ENCODE measurements around the gene IL1A. TPM values are rescaled to one million over a fixed set of nuclear protein-coding genes. Genes with fewer than 3 reads are reported as not detected.
A peak's percentile ranks its signal among the peaks of the same experiment; 100 is the strongest.

Gene IL1A
- total RNA-seq, 2 donors from 2014 or later, result 0.73 to 1.0 TPM

GRCh38 chr2:112830682-112831512 is 46.6 kb upstream of the IL1A start:
- no peak overlapping the region for H3K27ac Mint-ChIP-seq
- no peak overlapping the region for H3K4me3 Mint-ChIP-seq
- H3K4me3 ChIP-seq (ENCODE audit: low read length), result no peak overlapping the region
- no peaks in the 10 kb centered on the region for H3K27me3 ChIP-seq (ENCODE audit: control insufficient read depth, insufficient read depth, low read length, poor library complexity, severe bottlenecking)
- no peaks in the 10 kb centered on the region for H3K9me3 ChIP-seq (ENCODE audit: control insufficient read depth, low read length)
- no peaks in the 10 kb centered on the region for H3K36me3 Mint-ChIP-seq (ENCODE audit: low read depth)
- no peak for DNase-seq
- H3K36me3 ChIP-seq (ENCODE audit: control insufficient read depth, insufficient read depth, low read length), result no peaks in the 10 kb centered on the region
- no peaks in the 10 kb centered on the region for H3K9me3 Mint-ChIP-seq
- no peak overlapping the region for H3K9ac ChIP-seq (ENCODE audit: extremely low read depth, low read length, poor library complexity, severe bottlenecking)
- H3K27me3 Mint-ChIP-seq (ENCODE audit: insufficient read depth), result no peaks in the 10 kb centered on the region
- WGBS, 2 experiments (ENCODE audit: insufficient coverage in 1 of 2, insufficient read length in 1 of 2), result 60 to 82% methylated on average over 2 to 4 of the region's 5 CpGs
- no peak overlapping the region for H3K27ac ChIP-seq (ENCODE audit: low read depth, low read length)
- no peaks in the 10 kb centered on the region for H3K4me1 Mint-ChIP-seq
- no peak for TF ChIP-seq CTCF (conservative IDR thresholded peaks at IDR 0.05)
- H3K4me1 ChIP-seq (ENCODE audit: control insufficient read depth, insufficient read depth, low read length), result no peaks in the 10 kb centered on the region

- Mint-ChIP-seq H3K36me3 (ENCODE audit: low read depth) (no peaks in the 10 kb centered on the region), H3K27ac (no peak overlapping the region), H3K9me3 (no peaks in the 10 kb centered on the region), H3K27me3 (ENCODE audit: insufficient read depth) (no peaks in the 10 kb centered on the region), H3K4me3 (no peak overlapping the region), H3K4me1 (no peaks in the 10 kb centered on the region)
- Histone ChIP-seq H3K4me1 (ENCODE audit: control insufficient read depth, insufficient read depth, low read length) (no peaks in the 10 kb centered on the region), H3K27ac (ENCODE audit: low read depth, low read length) (no peak overlapping the region), H3K27me3 (ENCODE audit: control insufficient read depth, insufficient read depth, low read length, poor library complexity, severe bottlenecking) (no peaks in the 10 kb centered on the region), H3K36me3 (ENCODE audit: control insufficient read depth, insufficient read depth, low read length) (no peaks in the 10 kb centered on the region), H3K9me3 (ENCODE audit: control insufficient read depth, low read length) (no peaks in the 10 kb centered on the region), H3K4me3 (ENCODE audit: low read length) (no peak overlapping the region), H3K9ac (ENCODE audit: extremely low read depth, low read length, poor library complexity, severe bottlenecking) (no peak overlapping the region)
- TF ChIP-seq CTCF (conservative IDR thresholded peaks at IDR 0.05), result no peak
- 94 to 100% methylated on average over 4 to 10 of the region's 10 CpGs for WGBS, 2 experiments (ENCODE audit: insufficient coverage in 1 of 2, insufficient read length in 1 of 2)
- peak; percentile 26 for DNase-seq
Measured at GRCh38 chr2:112829961-112830681, 45.8 kb upstream of the IL1A start.

DNA sequence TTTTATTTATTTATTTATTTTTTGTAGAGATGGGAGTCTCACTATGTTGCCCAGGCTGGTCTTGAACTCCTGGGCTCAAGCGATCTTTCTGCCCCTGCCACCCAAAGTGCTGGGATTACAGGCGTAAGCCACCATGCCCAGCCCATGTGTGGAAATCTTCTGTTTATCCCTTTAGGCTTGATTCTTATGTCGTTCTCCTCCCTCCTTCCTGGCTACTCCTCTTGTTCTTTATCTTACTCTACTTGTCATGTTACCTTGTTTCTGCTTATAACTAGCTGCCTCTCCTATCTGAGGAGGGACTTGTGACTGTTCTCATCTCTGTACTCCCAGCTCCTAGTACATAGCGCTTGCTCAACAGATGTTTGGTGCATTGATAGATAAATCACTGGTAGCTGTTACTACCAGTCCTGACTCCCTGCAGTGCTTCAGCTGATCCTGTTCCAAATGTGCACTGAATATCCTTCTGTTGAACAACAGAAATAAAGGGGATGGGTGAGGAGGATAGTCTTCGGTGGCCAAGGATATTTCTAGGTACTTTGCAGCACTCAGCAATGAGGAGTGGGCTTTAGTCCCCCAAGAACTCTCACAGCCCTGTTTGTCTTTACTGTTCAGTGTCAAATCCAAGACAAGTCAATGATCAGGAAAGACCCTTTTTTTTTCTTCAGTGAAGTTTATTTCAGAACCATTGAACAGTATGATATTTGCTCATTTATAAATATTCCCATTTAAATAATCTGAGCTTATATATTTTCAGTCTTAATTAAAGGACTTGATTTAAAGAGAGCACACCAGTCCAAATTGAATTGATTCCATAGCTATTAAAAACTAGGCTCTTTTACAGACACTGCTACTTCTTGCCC is 45.0 kb upstream of the IL1A start:
- Mint-ChIP-seq H3K4me3 (no peak overlapping the region), H3K27ac (no peak overlapping the region), H3K27me3 (ENCODE audit: insufficient read depth) (no peaks in the 10 kb centered on the region), H3K36me3 (ENCODE audit: low read depth) (no peaks in the 10 kb centered on the region), H3K9me3 (no peaks in the 10 kb centered on the region), H3K4me1 (no peaks in the 10 kb centered on the region)
- Histone ChIP-seq H3K9me3 (ENCODE audit: control insufficient read depth, low read length) (no peaks in the 10 kb centered on the region), H3K4me1 (ENCODE audit: control insufficient read depth, insufficient read depth, low read length) (no peaks in the 10 kb centered on the region), H3K27me3 (ENCODE audit: control insufficient read depth, insufficient read depth, low read length, poor library complexity, severe bottlenecking) (no peaks in the 10 kb centered on the region), H3K27ac (ENCODE audit: low read depth, low read length) (no peak overlapping the region), H3K4me3 (ENCODE audit: low read length) (no peak overlapping the region), H3K9ac (ENCODE audit: extremely low read depth, low read length, poor library complexity, severe bottlenecking) (no peak overlapping the region), H3K36me3 (ENCODE audit: control insufficient read depth, insufficient read depth, low read length) (no peaks in the 10 kb centered on the region)
- peak; percentile 5 for DNase-seq
- TF ChIP-seq CTCF (conservative IDR thresholded peaks at IDR 0.05), result no peak
- 93 to 94% methylated on average over 3 to 5 of the region's 5 CpGs for WGBS, 2 experiments (ENCODE audit: insufficient coverage in 1 of 2, insufficient read length in 1 of 2)

Measured in endodermal cell (in vitro differentiated cells).